Chondrocyte (in vitro differentiated cells): ENCODE measurements around the gene CDK9. TPM values are rescaled to one million over a fixed set of nuclear protein-coding genes. Genes with fewer than 3 reads are reported as not detected.

ENCODE experiments used
- DNase-seq: peaks from one replicate; pipeline ENCODE4 v3.0.0; 2021; ENCODE audit warnings: mixed read lengths, low spot score
- H3K27ac Mint-ChIP-seq: one replicate; pipeline ENCODE4 v1.8.0; 2021; ENCODE audit warnings: mild to moderate bottlenecking, moderate library complexity, mixed read lengths; ENCODE audit not compliant: unreplicated experiment
- H3K27me3 Mint-ChIP-seq: 2 replicates; pipeline ENCODE4 v1.8.0; 2021; ENCODE audit warnings: low read depth, mixed read lengths
- H3K36me3 Mint-ChIP-seq: 2 replicates; pipeline ENCODE4 v1.8.0; 2021; ENCODE audit warnings: low read depth, mixed read lengths
- H3K4me1 Mint-ChIP-seq: 2 replicates; pipeline ENCODE4 v1.8.0; 2021; ENCODE audit warnings: low read depth, mild to moderate bottlenecking, mixed read lengths
- H3K4me3 Mint-ChIP-seq: one replicate; pipeline ENCODE4 v1.8.0; 2021; ENCODE audit warnings: mild to moderate bottlenecking, moderate library complexity, mixed read lengths; ENCODE audit not compliant: unreplicated experiment
- H3K9me3 Mint-ChIP-seq: 2 replicates; pipeline ENCODE4 v1.8.0; 2021; ENCODE audit warnings: low read depth, mixed read lengths
- CTCF ChIP-seq: fragments of 200-600 bp; sonication (generic); IDR thresholded peaks from 2 replicates; pipeline ENCODE4 v1.5.0; 2021; ENCODE audit warnings: antibody characterized with exemption, mild to moderate bottlenecking, moderate library complexity
- total RNA-seq: library from RNA; stranded (reverse); gene quantifications from 3 replicates; pipeline ENCODE4 v1.2.1, GENCODE V29; 2021

The CDK9 gene
- total RNA-seq, 1 donor from 2014 or later, result 60.3 TPM

GRCh38 chr9:127773272-127773671, 12.6 kb upstream of the CDK9 start:
- peaks cover 36% of the 10 kb centered on the region for H3K4me1 Mint-ChIP-seq
- DNase-seq, result no peak
- H3K9me3 Mint-ChIP-seq, result no peaks in the 10 kb centered on the region
- no peak for TF ChIP-seq CTCF
- no peaks in the 10 kb centered on the region for H3K36me3 Mint-ChIP-seq
- no peak overlapping the region for H3K27ac Mint-ChIP-seq
- no peaks in the 10 kb centered on the region for H3K27me3 Mint-ChIP-seq
- no peak overlapping the region for H3K4me3 Mint-ChIP-seq

GRCh38 chr9:127773981-127774380, 11.9 kb upstream of the CDK9 start:
- H3K4me1 Mint-ChIP-seq, result peaks cover 33% of the 10 kb centered on the region
- no peaks in the 10 kb centered on the region for H3K9me3 Mint-ChIP-seq
- no peak overlapping the region for H3K27ac Mint-ChIP-seq
- H3K27me3 Mint-ChIP-seq, result no peaks in the 10 kb centered on the region
- no peak for DNase-seq
- no peaks in the 10 kb centered on the region for H3K36me3 Mint-ChIP-seq
- no peak for TF ChIP-seq CTCF
- no peak overlapping the region for H3K4me3 Mint-ChIP-seq

GRCh38 chr9:127776195-127776923, 9.5 kb upstream of the CDK9 start:
- H3K9me3 Mint-ChIP-seq, result no peaks in the 10 kb centered on the region
- H3K4me3 Mint-ChIP-seq, result no peak overlapping the region

GRCh38 chr9:127776924-127777289, 8.9 kb upstream of the CDK9 start:
- no peaks in the 10 kb centered on the region for H3K9me3 Mint-ChIP-seq
- no peaks in the 10 kb centered on the region for H3K36me3 Mint-ChIP-seq
- TF ChIP-seq CTCF, result no peak
- H3K4me3 Mint-ChIP-seq, result no peak overlapping the region
- no peak for DNase-seq
- H3K27me3 Mint-ChIP-seq, result no peaks in the 10 kb centered on the region
- H3K4me1 Mint-ChIP-seq, result peaks cover 10% of the 10 kb centered on the region
- H3K27ac Mint-ChIP-seq, result no peak overlapping the region

More at GRCh38 chr9:127776195-127776923, 9.5 kb upstream of the CDK9 start:
- no peak for DNase-seq
- no peak for TF ChIP-seq CTCF
- H3K27me3 Mint-ChIP-seq, result no peaks in the 10 kb centered on the region
- no peak overlapping the region for H3K27ac Mint-ChIP-seq
- H3K4me1 Mint-ChIP-seq, result peaks cover 12% of the 10 kb centered on the region
- no peaks in the 10 kb centered on the region for H3K36me3 Mint-ChIP-seq

GRCh38 chr9:127777368-127777980, 8.4 kb upstream of the CDK9 start:
- no peak for TF ChIP-seq CTCF
- Mint-ChIP-seq H3K4me3 (no peak overlapping the region), H3K27me3 (no peaks in the 10 kb centered on the region), H3K27ac (no peak overlapping the region), H3K4me1 (peaks cover 10% of the 10 kb centered on the region), H3K36me3 (no peaks in the 10 kb centered on the region), H3K9me3 (no peaks in the 10 kb centered on the region)
- DNase-seq, result no peak
